Activated T-helper 1 cell treated with anti-CD3 and anti-CD28 coated beads, Interleukin-12 subunit alpha, Interleukin-12 subunit beta, Interleukin-2, Interleukin-4 antibody, amounts not matched to agents 30 ng/mL and 10 ng/mL and 1 ng/mL, durations not matched to agents 14 hours and 24 hours and 36 hours (primary cell): ENCODE measurements around the gene SLC25A21. TPM values are rescaled to one million over a fixed set of nuclear protein-coding genes. Genes with fewer than 3 reads are reported as not detected.
"Not testable (repeated sequence)": the region's sequence is repeated elsewhere in the genome, so short reads cannot be mapped to it uniquely, and the experiment has no call there.

Experiments used
- DNase-seq: peaks from one replicate; pipeline ENCODE4 v3.0.0; 2021; ENCODE audit warnings: low spot score
- H3K27ac Mint-ChIP-seq: one replicate; pipeline ENCODE4 v1.8.0; 2021; ENCODE audit warnings: mild to moderate bottlenecking, mixed read lengths
- H3K27me3 Mint-ChIP-seq: one replicate; pipeline ENCODE4 v1.8.0; 2022; ENCODE audit warnings: mild to moderate bottlenecking, moderate library complexity, mixed read lengths; ENCODE audit not compliant: insufficient read depth
- H3K36me3 Mint-ChIP-seq: one replicate; pipeline ENCODE4 v1.8.0; 2021; ENCODE audit warnings: low read depth, mixed read lengths
- H3K4me1 Mint-ChIP-seq: one replicate; pipeline ENCODE4 v1.8.0; 2021; ENCODE audit warnings: low read depth, mixed read lengths
- H3K4me3 Mint-ChIP-seq: one replicate; pipeline ENCODE4 v1.8.0; 2021; ENCODE audit warnings: mild to moderate bottlenecking, moderate library complexity, mixed read lengths
- H3K9me3 Mint-ChIP-seq: one replicate; pipeline ENCODE4 v1.8.0; 2021; ENCODE audit warnings: mixed read lengths
- intact Hi-C: fragments of 100-400 bp; cut with micrococcal nuclease; formaldehyde crosslinking; loops from one replicate; pipeline ENCODE4 v1.15.1; 2024
- total RNA-seq: library from RNA; stranded (reverse); gene quantifications from 2 replicates; pipeline ENCODE4 v1.2.3, GENCODE V29; 2022

Gene SLC25A21
- total RNA-seq, 1 donor from 2014 or later: not detected

GRCh38 chr14:37197421-37198272 lies 25.2 kb upstream of the SLC25A21 start, which contains the start of gene MIPOL1:
Gene MIPOL1 (plus strand): TSS chr14:37197937. CDS start chr14:37247889, 49,952 bp downstream.
- Mint-ChIP-seq H3K4me3 (peak within 1 kb of the TSS; percentile 43), H3K4me1 (peaks cover 7% of the 10 kb centered on the region)

GRCh38 chr14:37196604-37197420 lies 24.4 kb upstream of the SLC25A21 start:
- Mint-ChIP-seq H3K4me1 (peaks cover 7% of the 10 kb centered on the region), H3K27ac (no peak overlapping the region), H3K9me3 (peaks cover 3% of the 10 kb centered on the region), H3K36me3 (no peaks in the 10 kb centered on the region), H3K27me3 (peaks cover 6% of the 10 kb centered on the region), H3K4me3 (peak overlapping the region; percentile 43)
- intact Hi-C loops: no loop called here
- no peak for DNase-seq

More at GRCh38 chr14:37197421-37198272, 25.2 kb upstream of the SLC25A21 start, which contains the start of gene MIPOL1:
- intact Hi-C loops: no loop called here
- Mint-ChIP-seq H3K9me3 (peaks cover 3% of the 10 kb centered on the region), H3K27ac (no peak within 1 kb of the TSS), H3K36me3 (no peaks in the 10 kb centered on the region), H3K27me3 (peaks cover 6% of the 10 kb centered on the region)
- no peak for DNase-seq

- Mint-ChIP-seq H3K27ac (no peak overlapping the region), H3K27me3 (peaks cover 6% of the 10 kb centered on the region), H3K36me3 (no peaks in the 10 kb centered on the region), H3K4me1 (peaks cover 7% of the 10 kb centered on the region), H3K9me3 (peaks cover 3% of the 10 kb centered on the region), H3K4me3 (no peak overlapping the region)
- intact Hi-C loops: no loop called here
- DNase-seq: no peak
Observed at GRCh38 chr14:37195327-37195726, 22.9 kb upstream of the SLC25A21 start.

- no peaks in the 10 kb centered on the region for H3K36me3 Mint-ChIP-seq
- peaks cover 6% of the 10 kb centered on the region for H3K27me3 Mint-ChIP-seq
- H3K9me3 Mint-ChIP-seq: peaks cover 3% of the 10 kb centered on the region
- no peak overlapping the region for H3K4me3 Mint-ChIP-seq
- peaks cover 7% of the 10 kb centered on the region for H3K4me1 Mint-ChIP-seq
- intact Hi-C loops: no loop called here
- no peak for DNase-seq
- no peak overlapping the region for H3K27ac Mint-ChIP-seq
Observed at GRCh38 chr14:37194698-37195097, 22.3 kb upstream of the SLC25A21 start.

- H3K27ac Mint-ChIP-seq, DNase-seq, H3K9me3 Mint-ChIP-seq, H3K4me1 Mint-ChIP-seq, H3K27me3 Mint-ChIP-seq, H3K36me3 Mint-ChIP-seq, H3K4me3 Mint-ChIP-seq, intact Hi-C loops: not testable (repeated sequence)
Observed at GRCh38 chr14:37189733-37190132, 17.3 kb upstream of the SLC25A21 start.

- H3K9me3 Mint-ChIP-seq, H3K36me3 Mint-ChIP-seq, H3K27me3 Mint-ChIP-seq, H3K4me1 Mint-ChIP-seq, H3K4me3 Mint-ChIP-seq, intact Hi-C loops, DNase-seq, H3K27ac Mint-ChIP-seq: not testable (repeated sequence)
Observed at GRCh38 chr14:37187840-37188577, 15.6 kb upstream of the SLC25A21 start.

- Mint-ChIP-seq H3K4me1 (no peaks in the 10 kb centered on the region), H3K4me3 (no peak overlapping the region)
- no peak for DNase-seq
Observed at GRCh38 chr14:37187294-37187693, 14.9 kb upstream of the SLC25A21 start.

GRCh38 chr14:37186865-37187264 lies 14.5 kb upstream of the SLC25A21 start:
- DNase-seq: no peak
- Mint-ChIP-seq H3K4me3 (no peak overlapping the region), H3K27ac (no peak overlapping the region), H3K4me1 (no peaks in the 10 kb centered on the region), H3K9me3 (peaks cover 4% of the 10 kb centered on the region), H3K36me3 (no peaks in the 10 kb centered on the region), H3K27me3 (no peaks in the 10 kb centered on the region)
- intact Hi-C loops: no loop called here

More at GRCh38 chr14:37187294-37187693, 14.9 kb upstream of the SLC25A21 start:
- Mint-ChIP-seq H3K27ac (no peak overlapping the region), H3K27me3 (no peaks in the 10 kb centered on the region), H3K9me3 (peaks cover under 1% of the 10 kb centered on the region), H3K36me3 (no peaks in the 10 kb centered on the region)
- intact Hi-C loops: no loop called here

- intact Hi-C loops: no loop called here
- H3K4me3 Mint-ChIP-seq: no peak overlapping the region
- peaks cover 4% of the 10 kb centered on the region for H3K9me3 Mint-ChIP-seq
- no peaks in the 10 kb centered on the region for H3K36me3 Mint-ChIP-seq
- no peak overlapping the region for H3K27ac Mint-ChIP-seq
- no peaks in the 10 kb centered on the region for H3K4me1 Mint-ChIP-seq
- H3K27me3 Mint-ChIP-seq: no peaks in the 10 kb centered on the region
- DNase-seq: no peak
Observed at GRCh38 chr14:37185670-37186069, 13.3 kb upstream of the SLC25A21 start.

GRCh38 chr14:37184520-37184919 lies 12.1 kb upstream of the SLC25A21 start:
- H3K27me3 Mint-ChIP-seq, intact Hi-C loops, H3K4me3 Mint-ChIP-seq: not testable (repeated sequence)

GRCh38 chr14:37181441-37181840 lies 9.0 kb upstream of the SLC25A21 start:
- intact Hi-C loops: no loop called here
- Mint-ChIP-seq H3K4me1 (no peaks in the 10 kb centered on the region), H3K27ac (no peak overlapping the region), H3K36me3 (no peaks in the 10 kb centered on the region), H3K27me3 (no peaks in the 10 kb centered on the region), H3K9me3 (peaks cover 11% of the 10 kb centered on the region), H3K4me3 (no peak overlapping the region)
- no peak for DNase-seq

More at GRCh38 chr14:37184520-37184919, 12.1 kb upstream of the SLC25A21 start:
- H3K36me3 Mint-ChIP-seq, H3K4me1 Mint-ChIP-seq, H3K9me3 Mint-ChIP-seq, DNase-seq, H3K27ac Mint-ChIP-seq: not testable (repeated sequence)

- H3K9me3 Mint-ChIP-seq: peaks cover 11% of the 10 kb centered on the region
- H3K4me1 Mint-ChIP-seq, DNase-seq, H3K27ac Mint-ChIP-seq, intact Hi-C loops, H3K4me3 Mint-ChIP-seq, H3K36me3 Mint-ChIP-seq, H3K27me3 Mint-ChIP-seq: not testable (repeated sequence)
Observed at GRCh38 chr14:37180886-37181285, 8.5 kb upstream of the SLC25A21 start.
